Upper lobe of left lung (tissue), 6 donors: ENCODE data around the gene NSUN3. TPM values are rescaled to one million over a fixed set of nuclear protein-coding genes. Genes with fewer than 3 reads are reported as not detected.

Source experiments
- ATAC-seq, 2 donors: fragments of 200-7000 bp; cut with Tn5 transposase; one replicate each; pipeline ENCODE4 v1.9.1; 2022; ENCODE audit warnings: mild to moderate bottlenecking in 2 of 2, moderate library complexity in 2 of 2; ENCODE audit not compliant: low FRiP score in 2 of 2
- DNase-seq, 2 donors: peaks; one replicate each; pipeline ENCODE4 v3.0.0-alpha.2; 2019 to 2020
- H3K27ac ChIP-seq, 4 donors: fragments of 200-600 bp; sonication (generic); one replicate each; pipeline ENCODE4 v1.5.1; 2016 to 2019
- H3K27me3 ChIP-seq, 4 donors: fragments of 200-600 bp; sonication (generic); one replicate each; pipeline ENCODE4 v1.5.1; 2017 to 2019
- H3K36me3 ChIP-seq, 4 donors: fragments of 200-600 bp; sonication (generic); one replicate each; pipeline ENCODE4 v1.5.1; 2016 to 2019
- H3K4me1 ChIP-seq, 4 donors: fragments of 200-600 bp; sonication (generic); one replicate each; pipeline ENCODE4 v1.5.1; 2018 to 2019
- H3K4me3 ChIP-seq, 4 donors: fragments of 200-600 bp; sonication (generic); one replicate each; pipeline ENCODE4 v1.5.1; 2017 to 2019; ENCODE audit warnings: mild to moderate bottlenecking in 2 of 4, moderate library complexity in 1 of 4
- H3K9me3 ChIP-seq, 4 donors: fragments of 200-600 bp; sonication (generic); one replicate each; pipeline ENCODE4 v1.5.1; 2018 to 2019
- CTCF ChIP-seq, 6 experiments: fragments of 450-650 bp in 4 of 6; fragments of 200-600 bp in 2 of 6; sonication (generic) in 2 of 6; IDR thresholded peaks; one replicate each; pipeline ENCODE4 v1.5.1; 2016 to 2019; ENCODE audit warnings: antibody characterized with exemption in 6 of 6
- EP300 ChIP-seq, 4 donors: sonication (generic); formaldehyde crosslinking; IDR thresholded peaks; one replicate each; pipeline ENCODE4 v1.5.1; 2017; ENCODE audit warnings: antibody characterized with exemption in 4 of 4, control low read depth in 2 of 4
- POLR2A ChIP-seq, 4 donors: fragments of 450-650 bp; IDR thresholded peaks; one replicate each; pipeline ENCODE4 v1.5.1; 2016 to 2017; ENCODE audit warnings: antibody characterized with exemption in 4 of 4, mild to moderate bottlenecking in 2 of 4
- POLR2AphosphoS5 ChIP-seq, 2 donors: sonication (generic); formaldehyde crosslinking; IDR thresholded peaks; one replicate each; pipeline ENCODE4 v1.5.1; 2017; ENCODE audit warnings: antibody characterized with exemption in 2 of 2
- WGBS, 2 donors: methylation state at CpG; one replicate each; pipeline ENCODE4 v1.1.5; 2017 to 2018; 5-methylcytosine and 5-hydroxymethylcytosine counted together
- total RNA-seq, 6 donors: library from RNA; depleted of rRNA in 4 of 6; stranded (reverse); fragments of >200 nt in 4 of 6; gene quantifications; one replicate each; pipeline versions ENCODE4 v1.1.0 to v1.2.1, GENCODE V29; 2016 to 2021
- donor health status: DM: no; HTN: no; CAD: no; lungs with moderate emphysema.
- donor health status: DM: no; HTN: yes; CAD: no; lungs with severe emphysema.

Gene NSUN3
- total RNA-seq: 10 to 100 TPM in 5 of 6 donors, 1 to 10 TPM in 1; 5.2 to 24.1 (median 13.9) TPM

GRCh38 chr3:94062513-94063404, at the start of gene NSUN3, which contains the start of gene DHFR2:
Gene NSUN3, plus strand, starts transcription at chr3:94063061. Its CDS starts 66 bp downstream, at chr3:94063127.
Gene DHFR2, minus strand, starts transcription at chr3:94062916. Its CDS starts 1,405 bp downstream, at chr3:94061511.
- H3K9me3 ChIP-seq: no peaks in the 10 kb centered on the region
- ATAC-seq (peak; percentile 96 to 97), DNase-seq (peak; percentile 88 to 95)
- H3K36me3 ChIP-seq: peaks cover 0 to 15% (median 0%) of the 10 kb centered on the region in 4 donors
- peak within 1 kb of the TSS; percentile 54 to 77 (median 66) for H3K4me3 ChIP-seq
- no peaks in the 10 kb centered on the region for H3K27me3 ChIP-seq
- peak within 1 kb of the TSS; percentile 94 to 98 (median 94) for H3K27ac ChIP-seq
- H3K4me1 ChIP-seq: peaks cover 20 to 36% (median 32%) of the 10 kb centered on the region in 4 donors
- peak; percentile 42 to 84 for TF ChIP-seq POLR2AphosphoS5 (IDR thresholded peaks at IDR 0.05)
- no peak for TF ChIP-seq CTCF (IDR thresholded peaks at IDR 0.05)
- TF ChIP-seq POLR2A (IDR thresholded peaks at IDR 0.05): peak in 2 of 4 donors; percentile 44 to 69
- no peak for TF ChIP-seq EP300 (IDR thresholded peaks at IDR 0.05)
- WGBS, 2 donors: 0% methylated on average over 36 to 52 of the region's 52 CpGs

GRCh38 chr3:94015025-94015424, 47.8 kb upstream of the NSUN3 start:
- H3K4me3 ChIP-seq: no peak overlapping the region
- H3K27me3 ChIP-seq: no peaks in the 10 kb centered on the region
- no peak for TF ChIP-seq POLR2A (IDR thresholded peaks at IDR 0.05)
- no peak for TF ChIP-seq CTCF (IDR thresholded peaks at IDR 0.05)
- TF ChIP-seq EP300 (IDR thresholded peaks at IDR 0.05): no peak
- TF ChIP-seq POLR2AphosphoS5 (IDR thresholded peaks at IDR 0.05): no peak
- WGBS, 2 donors: 88 to 90% methylated on average over 1 of the region's 1 CpG
- H3K36me3 ChIP-seq: peaks cover 0 to 2% (median 0%) of the 10 kb centered on the region in 4 donors
- H3K27ac ChIP-seq: no peak overlapping the region
- DNase-seq (no peak), ATAC-seq (no peak)
- H3K9me3 ChIP-seq: no peaks in the 10 kb centered on the region
- H3K4me1 ChIP-seq: no peaks in the 10 kb centered on the region

- Histone ChIP-seq H3K9me3 (no peaks in the 10 kb centered on the region), H3K4me1 (no peaks in the 10 kb centered on the region), H3K27ac (no peak overlapping the region), H3K4me3 (no peak overlapping the region), H3K36me3 (no peaks in the 10 kb centered on the region), H3K27me3 (no peaks in the 10 kb centered on the region)
- no peak for DNase-seq
- 68 to 84% methylated on average over 2 of the region's 2 CpGs for WGBS, 2 donors
- ATAC-seq: no peak
- TF ChIP-seq POLR2AphosphoS5 (IDR thresholded peaks at IDR 0.05): no peak
- TF ChIP-seq POLR2A (IDR thresholded peaks at IDR 0.05): no peak
- TF ChIP-seq CTCF (IDR thresholded peaks at IDR 0.05): no peak
- TF ChIP-seq EP300 (IDR thresholded peaks at IDR 0.05): no peak
Observed at GRCh38 chr3:94019659-94020058, 43.2 kb upstream of the NSUN3 start.

- TF ChIP-seq CTCF (IDR thresholded peaks at IDR 0.05) (no peak), POLR2A (IDR thresholded peaks at IDR 0.05) (no peak), EP300 (IDR thresholded peaks at IDR 0.05) (no peak)
- 71 to 86% methylated on average over 3 of the region's 3 CpGs for WGBS, 2 donors
- ATAC-seq: no peak
Observed at GRCh38 chr3:94020293-94020692, 42.6 kb upstream of the NSUN3 start.

More at GRCh38 chr3:94020293-94020692, 42.6 kb upstream of the NSUN3 start:
- no peak overlapping the region for H3K27ac ChIP-seq
- no peak overlapping the region for H3K4me3 ChIP-seq
- H3K27me3 ChIP-seq: no peaks in the 10 kb centered on the region
- H3K4me1 ChIP-seq: no peaks in the 10 kb centered on the region
- no peak for DNase-seq
- no peaks in the 10 kb centered on the region for H3K9me3 ChIP-seq
- no peaks in the 10 kb centered on the region for H3K36me3 ChIP-seq
